ENCODE measurements around the gene SSBP1.

The SSBP1 gene

GRCh38 chr7:141708351-141708750, 29.8 kb upstream of the SSBP1 start, which contains the start of gene WEE2:
Gene WEE2, plus strand, starts transcription at chr7:141708353. Its CDS starts 406 bp downstream, at chr7:141708759.
- TF ChIP-seq FOXM1 (IDR thresholded peaks at IDR 0.05; ENCODE audit: borderline replicate concordance, low read depth): no peak
- no peak for TF ChIP-seq REST (IDR thresholded peaks at IDR 0.05; ENCODE audit: low read depth)
- TF ChIP-seq TCF12 (IDR thresholded peaks at IDR 0.05; ENCODE audit: low read depth): no peak
- TF ChIP-seq NFIC (IDR thresholded peaks at IDR 0.05): no peak
- no peak for TF ChIP-seq CREB1 (IDR thresholded peaks at IDR 0.05; ENCODE audit: low read depth)
- no peak for TF ChIP-seq MAX (IDR thresholded peaks at IDR 0.05)
- TF ChIP-seq TAF1 (IDR thresholded peaks at IDR 0.05; ENCODE audit: low read depth): no peak
- no peak for TF ChIP-seq TEAD4 (IDR thresholded peaks at IDR 0.05)
- TF ChIP-seq EP300 (IDR thresholded peaks at IDR 0.05; ENCODE audit: borderline replicate concordance): no peak
- no peak for TF ChIP-seq EGR1 (IDR thresholded peaks at IDR 0.05)
- no peak for TF ChIP-seq YY1 (IDR thresholded peaks at IDR 0.05; ENCODE audit: low read depth)
- no peak for TF ChIP-seq RAD21 (IDR thresholded peaks at IDR 0.05; ENCODE audit: low read depth)
- no peak for TF ChIP-seq CEBPB (IDR thresholded peaks at IDR 0.05)
- no peak for TF ChIP-seq ZBTB7A (IDR thresholded peaks at IDR 0.05; ENCODE audit: low read depth)
- no peak for TF ChIP-seq USF1 (IDR thresholded peaks at IDR 0.05)

- TF ChIP-seq TCF12 (IDR thresholded peaks at IDR 0.05; ENCODE audit: low read depth) (no peak), TEAD4 (IDR thresholded peaks at IDR 0.05) (no peak), FOXM1 (IDR thresholded peaks at IDR 0.05; ENCODE audit: borderline replicate concordance, low read depth) (no peak), NFIC (IDR thresholded peaks at IDR 0.05) (no peak), REST (IDR thresholded peaks at IDR 0.05; ENCODE audit: low read depth) (no peak), CEBPB (IDR thresholded peaks at IDR 0.05) (no peak), EP300 (IDR thresholded peaks at IDR 0.05; ENCODE audit: borderline replicate concordance) (no peak), RAD21 (IDR thresholded peaks at IDR 0.05; ENCODE audit: low read depth) (no peak), TAF1 (IDR thresholded peaks at IDR 0.05; ENCODE audit: low read depth) (no peak)
Measured at GRCh38 chr7:141709318-141709717, 28.8 kb upstream of the SSBP1 start.

- TF ChIP-seq RAD21 (IDR thresholded peaks at IDR 0.05; ENCODE audit: low read depth): no peak
- no peak for TF ChIP-seq MAX (IDR thresholded peaks at IDR 0.05)
- TF ChIP-seq EGR1 (IDR thresholded peaks at IDR 0.05): no peak
- no peak for TF ChIP-seq TEAD4 (IDR thresholded peaks at IDR 0.05)
- no peak for TF ChIP-seq CEBPB (IDR thresholded peaks at IDR 0.05)
- TF ChIP-seq NFIC (IDR thresholded peaks at IDR 0.05): no peak
- TF ChIP-seq USF1 (IDR thresholded peaks at IDR 0.05): no peak
- TF ChIP-seq FOXM1 (IDR thresholded peaks at IDR 0.05; ENCODE audit: borderline replicate concordance, low read depth): no peak
- no peak for TF ChIP-seq REST (IDR thresholded peaks at IDR 0.05; ENCODE audit: low read depth)
- no peak for TF ChIP-seq EP300 (IDR thresholded peaks at IDR 0.05; ENCODE audit: borderline replicate concordance)
Measured at GRCh38 chr7:141709749-141710148, 28.4 kb upstream of the SSBP1 start.

- no peak for TF ChIP-seq FOXM1 (IDR thresholded peaks at IDR 0.05; ENCODE audit: borderline replicate concordance, low read depth)
Measured at GRCh38 chr7:141710301-141710700, 27.9 kb upstream of the SSBP1 start.

GRCh38 chr7:141712603-141713255, 25.4 kb upstream of the SSBP1 start:
- TF ChIP-seq YY1 (IDR thresholded peaks at IDR 0.05; ENCODE audit: low read depth): no peak
- TF ChIP-seq CEBPB (IDR thresholded peaks at IDR 0.05): no peak
- TF ChIP-seq ZBTB7A (IDR thresholded peaks at IDR 0.05; ENCODE audit: low read depth): no peak
- no peak for TF ChIP-seq NFIC (IDR thresholded peaks at IDR 0.05)
- no peak for TF ChIP-seq USF1 (IDR thresholded peaks at IDR 0.05)
- TF ChIP-seq CREB1 (IDR thresholded peaks at IDR 0.05; ENCODE audit: low read depth): no peak
- TF ChIP-seq FOXM1 (IDR thresholded peaks at IDR 0.05; ENCODE audit: borderline replicate concordance, low read depth): no peak
- TF ChIP-seq TCF12 (IDR thresholded peaks at IDR 0.05; ENCODE audit: low read depth): no peak
- no peak for TF ChIP-seq MAX (IDR thresholded peaks at IDR 0.05)
- no peak for TF ChIP-seq RAD21 (IDR thresholded peaks at IDR 0.05; ENCODE audit: low read depth)
- TF ChIP-seq REST (IDR thresholded peaks at IDR 0.05; ENCODE audit: low read depth): no peak
- no peak for TF ChIP-seq TAF1 (IDR thresholded peaks at IDR 0.05; ENCODE audit: low read depth)
- TF ChIP-seq EGR1 (IDR thresholded peaks at IDR 0.05): no peak
- no peak for TF ChIP-seq EP300 (IDR thresholded peaks at IDR 0.05; ENCODE audit: borderline replicate concordance)
- no peak for TF ChIP-seq TEAD4 (IDR thresholded peaks at IDR 0.05)
